ENCODE data around the gene UBL4A.

Gene UBL4A

GRCh38 chrX:154434394-154435168 is 51.8 kb downstream of the UBL4A start:
- no peak for DNase-seq (ENCODE audit: extremely low read depth, low read depth)
- no peak for TF ChIP-seq CTCF (IDR thresholded peaks at IDR 0.05; ENCODE audit: low read depth, low read length, missing control alignments)
- H3K4me3 ChIP-seq (replicated peaks; ENCODE audit: low read depth, low read length): no peak overlapping the region

All from HFF-Myc (cell line).